SU-DHL-6 (cell line): ENCODE results near the gene VPS41.

Experiments used
- H2AFZ ChIP-seq: fragments of 200-600 bp; sonication (generic); 2 replicates; pipeline ENCODE4 v1.6.1; 2014; ENCODE audit warnings: low read depth, mild to moderate bottlenecking, moderate library complexity, mixed read lengths, antibody characterized with exemption, low read length; ENCODE audit not compliant: severe bottlenecking
- H3F3A ChIP-seq: fragments of 200-600 bp; shearing (Covaris generic); 2 replicates; pipeline ENCODE4 v1.6.0; 2016; ENCODE audit warnings: antibody characterized with exemption, mild to moderate bottlenecking; ENCODE audit not compliant: insufficient read depth
- H3K27ac ChIP-seq: fragments of 200-600 bp; sonication (generic); 2 replicates; pipeline ENCODE4 v1.5.1; 2016; ENCODE audit warnings: low read depth, mild to moderate bottlenecking, low read length, moderate library complexity, mixed read lengths
- H3K27me3 ChIP-seq: fragments of 200-600 bp; sonication (generic), shearing (Covaris generic); 2 replicates; pipeline ENCODE4 v1.6.0; 2014; ENCODE audit warnings: mild to moderate bottlenecking, low read length
- H3K36me3 ChIP-seq: fragments of 200-600 bp; sonication (generic); 2 replicates; pipeline ENCODE4 v1.6.1; 2014; ENCODE audit warnings: mild to moderate bottlenecking, low read length, mixed read lengths
- H3K4me2 ChIP-seq: fragments of 300-600, 200-600 bp; shearing (Covaris generic), sonication (generic); 2 replicates; pipeline ENCODE4 v1.6.0; 2014; ENCODE audit warnings: low read length, low read depth, mild to moderate bottlenecking; ENCODE audit not compliant: poor library complexity, severe bottlenecking
- H3K4me3 ChIP-seq: fragments of 200-600 bp; sonication (generic); 2 replicates; pipeline ENCODE4 v1.5.1; 2014; ENCODE audit warnings: antibody characterized with exemption, low read length, mild to moderate bottlenecking, mixed read lengths; ENCODE audit not compliant: insufficient read depth, poor library complexity, severe bottlenecking
- H3K79me2 ChIP-seq: fragments of 200-600 bp; sonication (generic); 2 replicates; pipeline ENCODE4 v1.6.1; 2014; ENCODE audit warnings: mild to moderate bottlenecking, low read length, moderate library complexity; ENCODE audit not compliant: insufficient read depth
- H3K9ac ChIP-seq: fragments of 200-600 bp; sonication (generic); 2 replicates; pipeline ENCODE4 v1.7.0; 2014; ENCODE audit warnings: mild to moderate bottlenecking, low read length
- H3K9me2 ChIP-seq: fragments of 200-600 bp; sonication (generic); replicated peaks from 2 replicates; pipeline ENCODE4 v1.6.1; 2014; ENCODE audit warnings: low read length; ENCODE audit not compliant: insufficient read depth
- H3K9me3 ChIP-seq: fragments of 200-600 bp; sonication (generic); 2 replicates; pipeline ENCODE4 v1.6.1; 2014; ENCODE audit warnings: low read length, mixed read lengths; ENCODE audit not compliant: insufficient read depth
- H4K20me1 ChIP-seq: fragments of 200-600 bp; sonication (generic); 2 replicates; pipeline ENCODE4 v1.6.1; 2014; ENCODE audit warnings: low read depth, mild to moderate bottlenecking, antibody characterized with exemption, low read length, moderate library complexity, mixed read lengths
- CTCF ChIP-seq: fragments of 200-600 bp; sonication (generic); IDR thresholded peaks from one replicate; pipeline ENCODE4 v1.5.1; 2017; ENCODE audit warnings: antibody characterized with exemption, mild to moderate bottlenecking, low read length, moderate library complexity; ENCODE audit not compliant: insufficient read depth, poor library complexity, severe bottlenecking
- EZH2phosphoT487 ChIP-seq: fragments of 200-600 bp; sonication (generic), shearing (Covaris generic); conservative IDR thresholded peaks from 2 replicates; pipeline ENCODE4 v1.6.1; 2018; ENCODE audit warnings: mild to moderate bottlenecking, antibody characterized with exemption, low read length, moderate library complexity, mixed read lengths

The VPS41 gene

GRCh38 chr7:38934051-38934450 is 25.1 kb upstream of the VPS41 start:
- H2AFZ ChIP-seq = no peak overlapping the region
- H3K36me3 ChIP-seq = no peaks in the 10 kb centered on the region
- H3K4me3 ChIP-seq = no peak overlapping the region
- H3K27ac ChIP-seq = no peak overlapping the region
- H3K4me2 ChIP-seq = no peak overlapping the region
- no peaks in the 10 kb centered on the region for H3F3A ChIP-seq
- no peaks in the 10 kb centered on the region for H3K27me3 ChIP-seq
- TF ChIP-seq CTCF (no peak), EZH2phosphoT487 (no peak)
- H3K9ac ChIP-seq = no peak overlapping the region
- no peaks in the 10 kb centered on the region for H3K9me3 ChIP-seq
- H3K9me2 ChIP-seq = no peaks in the 10 kb centered on the region
- no peaks in the 10 kb centered on the region for H4K20me1 ChIP-seq
- H3K79me2 ChIP-seq = no peaks in the 10 kb centered on the region

- no peaks in the 10 kb centered on the region for H3K9me3 ChIP-seq
- H3K79me2 ChIP-seq = no peaks in the 10 kb centered on the region
- H3K4me3 ChIP-seq = no peak overlapping the region
- TF ChIP-seq EZH2phosphoT487 = no peak
- TF ChIP-seq CTCF = peak; percentile 100
- no peak overlapping the region for H2AFZ ChIP-seq
- no peak overlapping the region for H3K27ac ChIP-seq
- no peaks in the 10 kb centered on the region for H3F3A ChIP-seq
- no peaks in the 10 kb centered on the region for H3K27me3 ChIP-seq
- H3K4me2 ChIP-seq = no peak overlapping the region
- no peak overlapping the region for H3K9ac ChIP-seq
- H4K20me1 ChIP-seq = no peaks in the 10 kb centered on the region
- H3K9me2 ChIP-seq = no peaks in the 10 kb centered on the region
- no peaks in the 10 kb centered on the region for H3K36me3 ChIP-seq
Observed at GRCh38 chr7:38932509-38933168, 23.6 kb upstream of the VPS41 start.

- H3K27me3 ChIP-seq = no peaks in the 10 kb centered on the region
- no peaks in the 10 kb centered on the region for H3K79me2 ChIP-seq
- H3K9ac ChIP-seq = no peak overlapping the region
- no peak overlapping the region for H3K4me2 ChIP-seq
- no peak overlapping the region for H3K4me3 ChIP-seq
- H3F3A ChIP-seq = no peaks in the 10 kb centered on the region
- H3K36me3 ChIP-seq = no peaks in the 10 kb centered on the region
- TF ChIP-seq EZH2phosphoT487 = no peak
- TF ChIP-seq CTCF = no peak
- no peaks in the 10 kb centered on the region for H3K9me3 ChIP-seq
- no peak overlapping the region for H2AFZ ChIP-seq
- H3K27ac ChIP-seq = no peak overlapping the region
- H4K20me1 ChIP-seq = no peaks in the 10 kb centered on the region
- H3K9me2 ChIP-seq = no peaks in the 10 kb centered on the region
Observed at GRCh38 chr7:38929460-38930171, 20.6 kb upstream of the VPS41 start.
